OCI-LY3 (cell line): ENCODE measurements around the gene TAF4.

Experiments
- H2AFZ ChIP-seq: fragments of 200-600, 300-600 bp; shearing (Covaris generic); 2 replicates; pipeline ENCODE4 v1.6.0; 2014; ENCODE audit warnings: antibody characterized with exemption, low read depth, low read length
- H3K27ac ChIP-seq: fragments of 200-600, 300-600 bp; sonication (generic); 2 replicates; pipeline ENCODE4 v1.5.1; 2014; ENCODE audit warnings: mild to moderate bottlenecking, low read length, moderate library complexity, mixed read lengths
- H3K27me3 ChIP-seq: fragments of 200-600, 300-600 bp; sonication (generic); 2 replicates; pipeline ENCODE4 v1.6.1; 2014; ENCODE audit warnings: low read depth, low read length, mixed read lengths
- H3K36me3 ChIP-seq: fragments of 200-600, 300-600 bp; sonication (generic); replicated peaks from 2 replicates; pipeline ENCODE3; 2014; ENCODE audit warnings: low read depth, low read length, mixed read lengths
- H3K4me1 ChIP-seq: fragments of 300-600, 200-600 bp; sonication (generic); 2 replicates; pipeline ENCODE4 v1.6.1; 2014; ENCODE audit warnings: low read length, mixed read lengths
- H3K4me2 ChIP-seq: fragments of 200-600, 300-600 bp; sonication (generic); 2 replicates; pipeline ENCODE4 v1.6.1; 2014; ENCODE audit warnings: low read length, mixed read lengths
- H3K4me3 ChIP-seq: fragments of 300-600, 200-600 bp; sonication (generic); 2 replicates; pipeline ENCODE4 v1.5.1; 2014; ENCODE audit warnings: antibody characterized with exemption, mild to moderate bottlenecking, low read length, moderate library complexity
- H3K79me2 ChIP-seq: fragments of 300-600, 200-600 bp; shearing (Covaris generic); 2 replicates; pipeline ENCODE4 v1.6.1; 2014; ENCODE audit warnings: mild to moderate bottlenecking, low read length, mixed read lengths
- H3K9ac ChIP-seq: fragments of 300-600, 200-600 bp; shearing (Covaris generic); 2 replicates; pipeline ENCODE4 v1.6.0; 2014; ENCODE audit warnings: mild to moderate bottlenecking, low read length, moderate library complexity
- H3K9me3 ChIP-seq: fragments of 200-600, 300-600 bp; shearing (Covaris generic); 2 replicates; pipeline ENCODE4 v1.6.1; 2014; ENCODE audit warnings: low read length, mixed read lengths; ENCODE audit not compliant: insufficient read depth
- H4K20me1 ChIP-seq: fragments of 200-600, 300-600 bp; sonication (generic); 2 replicates; pipeline ENCODE4 v1.6.1; 2016; ENCODE audit warnings: low read length, mixed read lengths; ENCODE audit not compliant: insufficient read depth
- CTCF ChIP-seq: fragments of 200-600, 300-600 bp; sonication (generic); IDR thresholded peaks from 2 replicates; pipeline ENCODE4 v1.5.1; 2014; ENCODE audit warnings: antibody characterized with exemption, low read length, low read depth
- EZH2phosphoT487 ChIP-seq: fragments of 200-600 bp; shearing (Covaris generic); IDR thresholded peaks from 2 replicates; pipeline ENCODE4 v1.6.1; 2018; ENCODE audit warnings: antibody characterized with exemption, mixed run types, low read depth

The TAF4 gene

GRCh38 chr20:61969806-61970205, 95.9 kb downstream of the TAF4 start:
- H4K20me1 ChIP-seq, result no peaks in the 10 kb centered on the region
- H3K9me3 ChIP-seq, result no peaks in the 10 kb centered on the region
- H3K4me1 ChIP-seq, result no peaks in the 10 kb centered on the region
- no peak overlapping the region for H3K27ac ChIP-seq
- H3K9ac ChIP-seq, result no peak overlapping the region
- no peaks in the 10 kb centered on the region for H3K79me2 ChIP-seq
- no peak overlapping the region for H2AFZ ChIP-seq
- no peaks in the 10 kb centered on the region for H3K27me3 ChIP-seq
- TF ChIP-seq EZH2phosphoT487 (no peak), CTCF (no peak)
- no peak overlapping the region for H3K4me3 ChIP-seq
- peaks cover 22% of the 10 kb centered on the region for H3K36me3 ChIP-seq
- H3K4me2 ChIP-seq, result no peak overlapping the region

GRCh38 chr20:61968932-61969331, 96.7 kb downstream of the TAF4 start:
- Histone ChIP-seq H3K79me2 (no peaks in the 10 kb centered on the region), H3K4me2 (no peak overlapping the region), H3K27ac (no peak overlapping the region), H3K27me3 (no peaks in the 10 kb centered on the region), H3K4me3 (no peak overlapping the region), H2AFZ (no peak overlapping the region), H4K20me1 (no peaks in the 10 kb centered on the region), H3K9ac (no peak overlapping the region), H3K9me3 (no peaks in the 10 kb centered on the region), H3K36me3 (peaks cover 16% of the 10 kb centered on the region), H3K4me1 (no peaks in the 10 kb centered on the region)
- TF ChIP-seq CTCF (no peak), EZH2phosphoT487 (no peak)

- no peaks in the 10 kb centered on the region for H3K27me3 ChIP-seq
- no peak overlapping the region for H2AFZ ChIP-seq
- no peak overlapping the region for H3K4me2 ChIP-seq
- no peak overlapping the region for H3K9ac ChIP-seq
- no peaks in the 10 kb centered on the region for H3K79me2 ChIP-seq
- H3K27ac ChIP-seq, result no peak overlapping the region
- peaks cover 11% of the 10 kb centered on the region for H3K36me3 ChIP-seq
- H4K20me1 ChIP-seq, result no peaks in the 10 kb centered on the region
- TF ChIP-seq CTCF, result no peak
- TF ChIP-seq EZH2phosphoT487, result no peak
- H3K4me3 ChIP-seq, result no peak overlapping the region
- H3K9me3 ChIP-seq, result no peaks in the 10 kb centered on the region
- no peaks in the 10 kb centered on the region for H3K4me1 ChIP-seq
These were observed 97.5 kb downstream of the TAF4 start for GRCh38 chr20:61968036-61968810.

GRCh38 chr20:61967300-61967699, 98.4 kb downstream of the TAF4 start:
- Histone ChIP-seq H4K20me1 (no peaks in the 10 kb centered on the region), H3K79me2 (no peaks in the 10 kb centered on the region), H2AFZ (no peak overlapping the region), H3K4me2 (no peak overlapping the region), H3K9me3 (no peaks in the 10 kb centered on the region), H3K4me3 (no peak overlapping the region), H3K36me3 (peaks cover 2% of the 10 kb centered on the region), H3K27me3 (no peaks in the 10 kb centered on the region), H3K4me1 (no peaks in the 10 kb centered on the region), H3K9ac (no peak overlapping the region), H3K27ac (no peak overlapping the region)
- no peak for TF ChIP-seq CTCF
- no peak for TF ChIP-seq EZH2phosphoT487
